Activated CD8-positive, alpha-beta memory T cell treated with anti-CD3 and anti-CD28 coated beads for 1 hour (primary cell): ENCODE data around the gene APELA.
"Not testable (repeated sequence)": the region's sequence is repeated elsewhere in the genome, so short reads cannot be mapped to it uniquely, and the experiment has no call there.

Source experiments
- DNase-seq, 2 donors: peaks; one replicate each; pipeline ENCODE4 v3.0.0-alpha.2; 2020; ENCODE audit warnings: low read depth in 1 of 2; ENCODE audit errors: extremely low read depth in 1 of 2

The APELA gene

GRCh38 chr4:164876700-164877324 is at the start of gene APELA:
TSS of gene APELA (plus strand) at chr4:164877178. CDS start at chr4:164877332, 154 bp downstream.
- no peak for DNase-seq

- no peak for DNase-seq
These were observed 48.0 kb upstream of the APELA start for GRCh38 chr4:164828955-164829354.

- DNase-seq = no peak
These were observed 30.4 kb upstream of the APELA start for GRCh38 chr4:164846566-164846965.

GRCh38 chr4:164847016-164847415 is 30.0 kb upstream of the APELA start:
- DNase-seq = no peak

GRCh38 chr4:164847967-164848649 is 28.9 kb upstream of the APELA start:
- DNase-seq = no peak

GRCh38 chr4:164856396-164856795 is 20.6 kb upstream of the APELA start:
- DNase-seq = no peak

- DNase-seq = no peak
These were observed 10.0 kb upstream of the APELA start for GRCh38 chr4:164866817-164867490.

GRCh38 chr4:164871673-164872072 is 5.3 kb upstream of the APELA start:
- DNase-seq = no peak

- no peak for DNase-seq
These were observed 4.5 kb upstream of the APELA start for GRCh38 chr4:164872481-164872880.

GRCh38 chr4:164874789-164875188 is 2.2 kb upstream of the APELA start:
- no peak for DNase-seq

GRCh38 chr4:164880489-164881262 is 3.7 kb downstream of the APELA start:
- DNase-seq = no peak

GRCh38 chr4:164888096-164888715 is 11.2 kb downstream of the APELA start:
- DNase-seq = no peak

- no peak for DNase-seq
These were observed 13.7 kb downstream of the APELA start for GRCh38 chr4:164890691-164891090.

GRCh38 chr4:164892018-164892417 is 15.0 kb downstream of the APELA start:
- DNase-seq = no peak

- DNase-seq = no peak
These were observed 17.7 kb downstream of the APELA start for GRCh38 chr4:164894702-164895101.

GRCh38 chr4:164902608-164903007 is 25.6 kb downstream of the APELA start:
- DNase-seq = no peak

- no peak for DNase-seq
These were observed 27.4 kb downstream of the APELA start for GRCh38 chr4:164904336-164904735.

GRCh38 chr4:164904941-164905340 is 28.0 kb downstream of the APELA start:
- no peak for DNase-seq

GRCh38 chr4:164906368-164906767 is 29.4 kb downstream of the APELA start:
- no peak for DNase-seq

- DNase-seq = not testable (repeated sequence)
These were observed 36.5 kb downstream of the APELA start for GRCh38 chr4:164913506-164913905.

GRCh38 chr4:164918956-164919355 is 42.0 kb downstream of the APELA start:
- no peak for DNase-seq
